Esophagus squamous epithelium (tissue), 5 donors: ENCODE data around the gene ZMYND15. TPM values are rescaled to one million over a fixed set of nuclear protein-coding genes. Genes with fewer than 3 reads are reported as not detected.
A peak's percentile ranks its signal among the peaks of the same experiment; 100 is the strongest.
"Not testable (repeated sequence)": the region's sequence is repeated elsewhere in the genome, so short reads cannot be mapped to it uniquely, and the experiment has no call there.

Experiments used
- DNase-seq: peaks from one replicate; lab custom pipeline; 2025; lab: John Stamatoyannopoulos, UW
- H3K27ac ChIP-seq, 4 donors: fragments of 200-600 bp; sonication (generic); one replicate each; pipeline ENCODE4 v1.5.1; 2016 to 2019; ENCODE audit warnings: mild to moderate bottlenecking in 1 of 4
- H3K27me3 ChIP-seq, 4 donors: fragments of 200-600 bp; sonication (generic); 1 replicate in 3 of 4; 2 replicates in 1 of 4; pipeline versions ENCODE4 v1.5.1 to v1.6.0; 2017 to 2021; ENCODE audit warnings: antibody characterized with exemption in 1 of 4
- H3K36me3 ChIP-seq, 3 donors: fragments of 200-600 bp; sonication (generic); one replicate each; pipeline ENCODE4 v1.5.1; 2016 to 2019
- H3K4me1 ChIP-seq, 3 donors: fragments of 200-600 bp; sonication (generic); one replicate each; pipeline ENCODE4 v1.5.1; 2017 to 2019
- H3K4me3 ChIP-seq, 4 donors: fragments of 200-600 bp; sonication (generic); 1 replicate in 3 of 4; 2 replicates in 1 of 4; pipeline ENCODE4 v1.5.1; 2016 to 2019; ENCODE audit warnings: mild to moderate bottlenecking in 2 of 4, moderate library complexity in 1 of 4
- H3K9me3 ChIP-seq, 3 donors: fragments of 200-600 bp; sonication (generic); one replicate each; pipeline ENCODE4 v1.5.1; 2016 to 2019
- CTCF ChIP-seq, 6 experiments: fragments of 450-650 bp in 4 of 6; fragments of 200-600 bp in 2 of 6; sonication (generic) in 2 of 6; IDR thresholded peaks; one replicate each; pipeline ENCODE4 v1.5.1; 2016 to 2019; ENCODE audit warnings: antibody characterized with exemption in 6 of 6, mild to moderate bottlenecking in 4 of 6, moderate library complexity in 4 of 6
- POLR2A ChIP-seq, 4 donors: fragments of 450-650 bp; IDR thresholded peaks; one replicate each; pipeline ENCODE4 v1.6.1; 2017; ENCODE audit warnings: antibody characterized with exemption in 4 of 4, mild to moderate bottlenecking in 4 of 4, moderate library complexity in 3 of 4
- WGBS, 2 donors: methylation state at CpG; one replicate each; pipeline ENCODE4 v1.1.5; 2018; 5-methylcytosine and 5-hydroxymethylcytosine counted together
- intact Hi-C: fragments of 100-400 bp; cut with DNase I; formaldehyde crosslinking; loops from one replicate; pipeline ENCODE4 v1.15.0; 2022
- total RNA-seq, 4 donors: library from RNA; depleted of rRNA; stranded (reverse); fragments of >200 nt; gene quantifications; one replicate each; pipeline ENCODE4 v1.1.0, GENCODE V29; 2016
- donor health status: DM: yes; HTN: yes; CAD: no.

ZMYND15 gene
- total RNA-seq = 1 to 10 TPM in 2 of 4 donors, not detected in 2; 1.1 to 1.7 TPM

- peaks cover 6 to 22% (median 9%) of the 10 kb centered on the region in 3 donors for H3K4me1 ChIP-seq
- 0% methylated on average over 2 of the region's 100 CpGs for WGBS, 2 donors
- H3K4me3 ChIP-seq = peak within 1 kb of the TSS; percentile 48 to 85 (median 76)
- TF ChIP-seq CTCF (IDR thresholded peaks at IDR 0.05) = no peak
- peak in 3 of 4 donors; percentile 15 to 63 (median 52) for TF ChIP-seq POLR2A (IDR thresholded peaks at IDR 0.05)
- intact Hi-C loops = loop anchor here (5.0 kb wide), 1 partner anchor 48 kb away; the partner anchor contains the start of genes GLTPD2 and VMO1
- no peak for DNase-seq
- H3K36me3 ChIP-seq = peaks cover 0 to 13% (median 0%) of the 10 kb centered on the region in 3 donors
- H3K27me3 ChIP-seq = peaks cover 0 to 10% (median 0%) of the 10 kb centered on the region in 4 donors
- H3K27ac ChIP-seq = peak within 1 kb of the TSS; percentile 55 to 81 (median 77)
- H3K9me3 ChIP-seq = no peaks in the 10 kb centered on the region
Measured at GRCh38 chr17:4739122-4740024, at the start of gene ZMYND15, which contains the start of gene CXCL16. Gene ZMYND15, plus strand, starts transcription at chr17:4739833. Its CDS starts 716 bp downstream, at chr17:4740549. Gene CXCL16, minus strand, starts transcription at chr17:4739928. Its CDS starts 589 bp downstream, at chr17:4739339.

GRCh38 chr17:4689872-4690271 is 49.8 kb upstream of the ZMYND15 start:
- H3K27me3 ChIP-seq, intact Hi-C loops, H3K27ac ChIP-seq, H3K4me1 ChIP-seq, H3K9me3 ChIP-seq, H3K4me3 ChIP-seq, DNase-seq: not testable (repeated sequence)
- 85 to 88% methylated on average over 12 of the region's 12 CpGs for WGBS, 2 donors
- H3K36me3 ChIP-seq = peaks cover 3 to 85% (median 6%) of the 10 kb centered on the region in 3 donors

- Histone ChIP-seq H3K27ac (peak overlapping the region in 1 of 4 donors; percentile 41), H3K36me3 (peaks cover 3 to 85% (median 6%) of the 10 kb centered on the region in 3 donors), H3K9me3 (no peaks in the 10 kb centered on the region), H3K4me1 (no peaks in the 10 kb centered on the region), H3K27me3 (no peaks in the 10 kb centered on the region), H3K4me3 (no peak overlapping the region)
- intact Hi-C loops = no loop called here
- DNase-seq = no peak
- WGBS, 2 donors = 81 to 100% methylated on average over 1 to 2 of the region's 2 CpGs
- TF ChIP-seq CTCF (IDR thresholded peaks at IDR 0.05) (no peak), POLR2A (IDR thresholded peaks at IDR 0.05) (no peak)
Measured at GRCh38 chr17:4690745-4691144, 48.9 kb upstream of the ZMYND15 start.

- Histone ChIP-seq H3K27ac (peak overlapping the region in 3 of 4 donors; percentile 28 to 41 (median 40)), H3K4me1 (no peaks in the 10 kb centered on the region), H3K4me3 (no peak overlapping the region), H3K36me3 (peaks cover 3 to 83% (median 6%) of the 10 kb centered on the region in 3 donors), H3K27me3 (no peaks in the 10 kb centered on the region), H3K9me3 (no peaks in the 10 kb centered on the region)
- TF ChIP-seq POLR2A (IDR thresholded peaks at IDR 0.05) (no peak), CTCF (IDR thresholded peaks at IDR 0.05) (no peak)
- DNase-seq = no peak
- intact Hi-C loops = no loop called here
- WGBS, 2 donors = 73 to 76% methylated on average over 8 of the region's 8 CpGs
Measured at GRCh38 chr17:4691686-4692085, 47.9 kb upstream of the ZMYND15 start.

- no peak for TF ChIP-seq CTCF (IDR thresholded peaks at IDR 0.05)
- TF ChIP-seq POLR2A (IDR thresholded peaks at IDR 0.05) = no peak
- Histone ChIP-seq H3K9me3 (no peaks in the 10 kb centered on the region), H3K4me3 (no peak overlapping the region), H3K4me1 (no peaks in the 10 kb centered on the region), H3K27ac (no peak overlapping the region), H3K36me3 (peaks cover 3 to 71% (median 6%) of the 10 kb centered on the region in 3 donors), H3K27me3 (no peaks in the 10 kb centered on the region)
- WGBS, 2 donors = 82% methylated on average over 9 of the region's 9 CpGs
- DNase-seq = no peak
- intact Hi-C loops = no loop called here
Measured at GRCh38 chr17:4693416-4693815, 46.2 kb upstream of the ZMYND15 start.
